Astrocyte (in vitro differentiated cells and primary cell): Measurements from ENCODE around the gene KLHDC8A.

ENCODE experiments used
- CTCF ChIP-seq: IDR thresholded peaks from 2 replicates; pipeline ENCODE4 v1.5.1; 2011; ENCODE audit warnings: low read depth, mild to moderate bottlenecking, inconsistent platforms, low read length, moderate library complexity; ENCODE audit not compliant: insufficient read depth
- EZH2 ChIP-seq: IDR thresholded peaks from 2 replicates; pipeline ENCODE4 v1.6.1; 2012; ENCODE audit warnings: mild to moderate bottlenecking, low read length, inconsistent platforms; ENCODE audit not compliant: insufficient read depth

DNA sequence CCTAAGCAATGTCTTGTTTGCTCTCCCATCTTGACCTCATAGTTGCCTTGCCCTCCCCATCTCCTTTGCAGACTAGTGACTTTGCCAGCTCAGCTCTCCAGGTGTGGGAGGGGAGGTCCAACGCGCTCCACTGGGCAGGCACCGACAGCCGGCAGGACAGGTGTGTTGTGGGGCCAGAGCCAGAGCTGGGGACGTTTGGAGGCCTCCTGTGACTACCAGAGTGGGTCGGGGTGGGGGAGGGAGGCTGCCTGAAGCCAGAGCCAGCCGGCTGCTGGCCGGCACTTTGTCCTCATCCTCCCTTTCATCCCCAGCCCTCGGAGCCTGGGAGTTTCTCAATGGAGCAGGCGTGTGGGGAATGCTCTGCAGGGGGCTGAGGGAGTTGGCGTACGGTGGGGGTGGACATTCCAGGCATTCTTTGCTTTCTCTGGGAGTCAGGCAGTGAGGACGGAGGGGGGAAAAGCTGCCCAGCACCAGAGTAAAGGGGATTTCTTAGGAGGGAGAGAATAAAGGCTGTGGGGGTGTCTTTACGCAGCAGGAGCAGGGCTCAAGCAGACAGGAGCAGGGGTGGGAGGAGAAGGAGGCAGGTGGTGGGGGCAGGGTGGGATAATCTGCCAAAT lies 55.4 kb downstream of the KLHDC8A start:
- no peak for TF ChIP-seq CTCF
- no peak for TF ChIP-seq EZH2
